Astrocyte (in vitro differentiated cells and primary cell): ENCODE data around the gene DGKB. TPM values are rescaled to one million over a fixed set of nuclear protein-coding genes. Genes with fewer than 3 reads are reported as not detected.

ENCODE experiments used
- DNase-seq: peaks from one replicate; pipeline ENCODE4 v3.0.0-alpha.2; 2010; ENCODE audit warnings: low read depth
- FAIRE-seq: peaks from 2 replicates; lab custom pipeline; 2011; peaks lifted over from hg19 to GRCh38; lab: Jason Lieb, UNC
- H2AFZ ChIP-seq: 2 replicates; pipeline ENCODE4 v1.6.0; 2012; ENCODE audit warnings: low read depth, low read length, inconsistent platforms
- H3K27ac ChIP-seq: 2 replicates; pipeline ENCODE4 v1.5.1; 2011; ENCODE audit warnings: low read depth, low read length, inconsistent platforms
- H3K27me3 ChIP-seq: 2 replicates; pipeline ENCODE4 v1.6.0; 2011; ENCODE audit warnings: low read length, inconsistent platforms; ENCODE audit not compliant: insufficient read depth
- H3K36me3 ChIP-seq: 2 replicates; pipeline ENCODE4 v1.5.1; 2011; ENCODE audit warnings: low read length, inconsistent platforms; ENCODE audit not compliant: insufficient read depth
- H3K4me1 ChIP-seq: 2 replicates; pipeline ENCODE4 v1.5.1; 2011; ENCODE audit warnings: low read length, inconsistent platforms; ENCODE audit not compliant: insufficient read depth
- H3K4me2 ChIP-seq: 2 replicates; pipeline ENCODE4 v1.6.0; 2012; ENCODE audit warnings: low read length, inconsistent platforms
- H3K4me3 ChIP-seq: 2 replicates; pipeline ENCODE4 v1.5.1; 2011; ENCODE audit warnings: low read depth, mild to moderate bottlenecking, low read length, inconsistent platforms; ENCODE audit not compliant: insufficient read depth
- H3K79me2 ChIP-seq: 2 replicates; pipeline ENCODE4 v1.6.0; 2012; ENCODE audit warnings: mild to moderate bottlenecking, low read length, inconsistent platforms; ENCODE audit not compliant: insufficient read depth
- H3K9ac ChIP-seq: 2 replicates; pipeline ENCODE4 v1.6.0; 2012; ENCODE audit warnings: mild to moderate bottlenecking, low read length, inconsistent platforms
- H3K9me3 ChIP-seq: 2 replicates; pipeline ENCODE4 v1.5.1; 2012; ENCODE audit warnings: low read depth, mild to moderate bottlenecking, low read length, inconsistent platforms; ENCODE audit not compliant: insufficient read depth
- H4K20me1 ChIP-seq: 2 replicates; pipeline ENCODE4 v1.6.0; 2012; ENCODE audit warnings: low read length, inconsistent platforms; ENCODE audit not compliant: insufficient read depth
- H3K27ac Mint-ChIP-seq: one replicate; pipeline ENCODE4 v1.8.0; 2021; ENCODE audit warnings: mild to moderate bottlenecking, mixed read lengths; ENCODE audit not compliant: unreplicated experiment
- H3K27me3 Mint-ChIP-seq: one replicate; pipeline ENCODE4 v1.8.0; 2021; ENCODE audit warnings: low read depth, mixed read lengths; ENCODE audit not compliant: unreplicated experiment
- H3K36me3 Mint-ChIP-seq: one replicate; pipeline ENCODE4 v1.8.0; 2021; ENCODE audit warnings: low read depth, mixed read lengths; ENCODE audit not compliant: unreplicated experiment
- H3K4me1 Mint-ChIP-seq: one replicate; pipeline ENCODE4 v1.8.0; 2021; ENCODE audit warnings: low read depth, mixed read lengths; ENCODE audit not compliant: unreplicated experiment
- H3K4me3 Mint-ChIP-seq: one replicate; pipeline ENCODE4 v1.8.0; 2021; ENCODE audit warnings: mild to moderate bottlenecking, moderate library complexity, mixed read lengths; ENCODE audit not compliant: unreplicated experiment
- H3K9me3 Mint-ChIP-seq: one replicate; pipeline ENCODE4 v1.8.0; 2021; ENCODE audit warnings: mild to moderate bottlenecking, mixed read lengths; ENCODE audit not compliant: unreplicated experiment
- CTCF ChIP-seq: IDR thresholded peaks from 2 replicates; pipeline ENCODE4 v1.5.1; 2011; ENCODE audit warnings: low read depth, mild to moderate bottlenecking, inconsistent platforms, low read length, moderate library complexity; ENCODE audit not compliant: insufficient read depth
- EZH2 ChIP-seq: IDR thresholded peaks from 2 replicates; pipeline ENCODE4 v1.6.1; 2012; ENCODE audit warnings: mild to moderate bottlenecking, low read length, inconsistent platforms; ENCODE audit not compliant: insufficient read depth
- total RNA-seq: library from RNA; stranded (reverse); gene quantifications from 2 replicates; pipeline ENCODE4 v1.2.1, GENCODE V29; 2021

Gene DGKB
- total RNA-seq, 1 donor from 2014 or later, result 0.39 TPM

- Histone ChIP-seq H3K9me3 (no peaks in the 10 kb centered on the region), H3K27ac (no peak overlapping the region), H3K4me3 (no peak overlapping the region), H2AFZ (no peak overlapping the region), H3K27me3 (no peaks in the 10 kb centered on the region), H3K9ac (no peak overlapping the region), H4K20me1 (no peaks in the 10 kb centered on the region), H3K36me3 (no peaks in the 10 kb centered on the region), H3K4me2 (no peak overlapping the region), H3K4me1 (no peaks in the 10 kb centered on the region), H3K79me2 (no peaks in the 10 kb centered on the region)
- FAIRE-seq (no peak), DNase-seq (no peak)
- H3K36me3 Mint-ChIP-seq, result no peaks in the 10 kb centered on the region
- no peaks in the 10 kb centered on the region for H3K27me3 Mint-ChIP-seq
- TF ChIP-seq EZH2 (no peak), CTCF (no peak)
- H3K4me1 Mint-ChIP-seq, result no peaks in the 10 kb centered on the region
- no peak overlapping the region for H3K4me3 Mint-ChIP-seq
- no peak overlapping the region for H3K27ac Mint-ChIP-seq
- no peaks in the 10 kb centered on the region for H3K9me3 Mint-ChIP-seq
Measured at GRCh38 chr7:14395860-14396259, 506.7 kb downstream of the DGKB start.

DNA sequence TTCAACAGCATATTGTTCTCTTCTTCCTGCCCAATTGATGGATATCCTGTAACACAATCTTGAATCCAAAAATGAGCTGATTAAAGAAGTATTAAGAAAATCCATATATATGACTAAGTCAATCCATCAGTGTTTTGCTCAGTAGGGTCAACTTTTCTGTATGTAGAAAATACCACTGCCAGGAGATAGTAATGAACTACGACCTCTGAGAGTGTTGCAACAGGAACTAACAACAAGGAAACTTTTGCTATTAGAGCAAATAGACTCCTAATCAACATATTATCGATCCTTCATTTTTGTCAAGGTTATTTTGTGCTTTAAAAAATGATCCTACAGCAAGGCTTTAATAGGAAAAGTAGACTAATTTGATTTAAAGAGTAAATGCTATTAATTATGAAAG is 507.8 kb downstream of the DGKB start:
- Histone ChIP-seq H3K27ac (no peak overlapping the region), H3K9ac (no peak overlapping the region), H3K79me2 (no peaks in the 10 kb centered on the region), H4K20me1 (no peaks in the 10 kb centered on the region), H3K4me2 (no peak overlapping the region), H2AFZ (no peak overlapping the region), H3K27me3 (no peaks in the 10 kb centered on the region), H3K9me3 (no peaks in the 10 kb centered on the region), H3K4me1 (no peaks in the 10 kb centered on the region), H3K36me3 (no peaks in the 10 kb centered on the region), H3K4me3 (no peak overlapping the region)
- no peaks in the 10 kb centered on the region for H3K27me3 Mint-ChIP-seq
- no peaks in the 10 kb centered on the region for H3K9me3 Mint-ChIP-seq
- no peak overlapping the region for H3K27ac Mint-ChIP-seq
- no peaks in the 10 kb centered on the region for H3K36me3 Mint-ChIP-seq
- no peak for DNase-seq
- no peak for TF ChIP-seq CTCF
- TF ChIP-seq EZH2, result no peak
- H3K4me1 Mint-ChIP-seq, result no peaks in the 10 kb centered on the region
- FAIRE-seq, result no peak
- H3K4me3 Mint-ChIP-seq, result no peak overlapping the region

DNA sequence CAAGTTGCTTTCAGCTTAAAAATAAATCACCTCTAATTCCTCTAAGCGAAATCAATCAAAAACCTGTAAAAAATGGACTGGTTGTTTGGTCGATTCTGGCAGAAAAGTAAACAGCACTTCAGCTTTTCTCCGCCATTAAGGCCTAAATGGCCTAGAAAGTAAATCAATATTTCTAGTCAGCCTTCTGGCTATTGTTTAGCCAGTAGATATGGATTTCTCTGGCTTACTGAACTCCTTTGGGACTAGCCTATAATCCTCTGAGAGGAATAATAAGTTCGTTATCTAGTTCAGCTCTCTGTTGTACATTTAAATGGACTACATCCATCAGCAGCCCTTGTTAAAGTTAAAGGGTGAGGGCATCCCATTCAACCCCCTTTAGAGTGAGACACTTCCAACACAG is 513.0 kb downstream of the DGKB start:
- TF ChIP-seq CTCF (no peak), EZH2 (no peak)
- no peak for DNase-seq
- H3K4me1 ChIP-seq, result no peaks in the 10 kb centered on the region
- no peaks in the 10 kb centered on the region for H3K27me3 Mint-ChIP-seq
- H3K9me3 Mint-ChIP-seq, result no peaks in the 10 kb centered on the region
- H3K4me3 ChIP-seq, result no peak overlapping the region
- no peak overlapping the region for H3K4me2 ChIP-seq
- no peaks in the 10 kb centered on the region for H3K36me3 Mint-ChIP-seq
- H3K27ac ChIP-seq, result no peak overlapping the region
- H3K9ac ChIP-seq, result no peak overlapping the region
- H4K20me1 ChIP-seq, result no peaks in the 10 kb centered on the region
- no peak overlapping the region for H3K27ac Mint-ChIP-seq
- no peak overlapping the region for H3K4me3 Mint-ChIP-seq
- H2AFZ ChIP-seq, result no peak overlapping the region
- no peaks in the 10 kb centered on the region for H3K79me2 ChIP-seq
- no peaks in the 10 kb centered on the region for H3K27me3 ChIP-seq
- H3K9me3 ChIP-seq, result no peaks in the 10 kb centered on the region
- H3K36me3 ChIP-seq, result no peaks in the 10 kb centered on the region
- H3K4me1 Mint-ChIP-seq, result no peaks in the 10 kb centered on the region
- no peak for FAIRE-seq
